GM21619 (cell line): ENCODE measurements around the gene TMEM128.
A peak's percentile ranks its signal among the peaks of the same experiment; 100 is the strongest.
"Not testable (repeated sequence)": the region's sequence is repeated elsewhere in the genome, so short reads cannot be mapped to it uniquely, and the experiment has no call there.

Experiments used
- ATAC-seq: cut with Tn5 transposase; IDR thresholded peaks from one replicate; pipeline ENCODE4 v1.9.1; 2021; ENCODE audit not compliant: unreplicated experiment

Gene TMEM128

GRCh38 chr4:4256799-4257198 is 8.8 kb upstream of the TMEM128 start:
- ATAC-seq: no peak

GRCh38 chr4:4254666-4255065 is 6.6 kb upstream of the TMEM128 start:
- ATAC-seq: no peak

DNA sequence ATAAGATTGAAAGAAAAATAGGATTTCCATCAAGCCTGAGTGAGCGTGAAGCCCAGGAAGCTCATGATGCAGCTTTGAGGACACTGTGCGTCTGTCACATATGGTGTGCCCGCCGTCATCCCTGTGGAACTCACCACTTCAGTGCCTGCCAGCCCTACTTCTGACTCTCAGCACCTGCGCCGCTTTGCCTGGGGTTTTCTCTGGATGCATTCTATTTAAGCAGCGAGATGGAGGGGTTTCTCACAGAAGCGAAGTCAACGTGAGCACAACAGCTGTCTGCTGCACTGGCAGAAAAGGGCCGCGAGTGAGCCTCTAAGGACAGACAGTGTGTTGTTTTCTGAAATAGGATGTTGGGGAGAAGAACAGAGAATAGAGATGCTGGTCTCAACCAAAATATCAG is 6.2 kb upstream of the TMEM128 start:
- ATAC-seq: no peak

- no peak for ATAC-seq
These were observed 1.8 kb upstream of the TMEM128 start for GRCh38 chr4:4249866-4250265.

DNA sequence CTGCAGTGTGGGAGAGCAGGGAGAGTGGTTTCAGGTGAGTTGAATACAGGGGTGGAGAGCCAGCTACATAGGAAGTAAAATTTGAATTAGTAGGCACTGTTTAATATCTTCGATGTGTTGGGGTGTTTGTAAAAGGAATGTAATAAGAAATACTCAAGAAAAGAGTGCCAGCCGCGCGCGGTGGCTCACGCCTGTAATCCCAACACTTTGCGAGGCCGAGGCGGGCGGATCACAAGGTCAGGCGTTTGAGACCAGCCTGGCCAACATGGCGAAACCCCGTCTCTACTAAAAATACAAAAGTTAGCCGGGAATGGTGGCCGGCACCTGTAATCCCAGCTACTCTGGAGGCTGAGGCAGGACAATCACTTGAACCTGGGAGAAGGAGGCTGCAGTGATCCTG is 1.3 kb upstream of the TMEM128 start:
- ATAC-seq: not testable (repeated sequence)

GRCh38 chr4:4248885-4249203 is 821 bp upstream of the TMEM128 start:
- no peak for ATAC-seq

- peak; percentile 5 for ATAC-seq
These were observed 361 bp downstream of the TMEM128 start for GRCh38 chr4:4247696-4248028.

DNA sequence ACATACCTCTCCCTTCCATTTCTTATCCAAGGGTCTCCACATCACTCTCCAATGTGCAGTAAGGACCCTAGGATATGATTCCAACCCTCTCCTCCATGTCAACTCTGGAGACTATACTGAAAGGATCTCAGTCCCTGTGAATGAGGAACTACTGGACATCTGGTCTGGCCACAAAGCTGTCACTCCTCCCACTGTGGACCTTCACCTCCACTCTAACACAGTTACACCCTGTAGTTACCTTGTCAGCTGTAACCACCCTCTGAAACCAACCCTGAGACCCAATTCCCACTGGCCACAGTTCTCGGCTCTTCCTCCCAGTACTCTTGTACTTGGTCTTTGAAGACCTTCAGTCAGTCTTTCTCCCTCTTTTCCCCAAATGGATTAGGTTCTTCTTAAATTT is 2.9 kb downstream of the TMEM128 start:
- no peak for ATAC-seq

DNA sequence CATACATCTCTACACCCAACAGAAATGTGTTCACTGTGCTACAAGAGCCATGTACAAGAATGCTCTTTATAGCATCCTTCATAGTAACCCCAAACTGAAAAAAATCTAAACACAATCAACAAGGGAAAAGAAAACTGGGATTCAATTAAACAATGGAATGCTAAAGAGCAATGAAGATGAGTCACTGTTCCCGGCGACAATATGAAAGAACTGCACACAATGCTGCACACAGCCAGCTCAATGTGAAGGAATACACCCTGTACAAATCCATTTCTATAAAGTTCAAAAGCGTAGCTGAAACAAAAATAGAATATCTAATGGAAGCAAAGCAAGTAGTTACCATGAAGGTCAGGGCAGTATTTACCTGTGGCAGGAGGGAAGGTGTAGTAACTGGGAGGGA is 8.5 kb downstream of the TMEM128 start:
- ATAC-seq: not testable (repeated sequence)

- ATAC-seq: no peak
These were observed 14.4 kb downstream of the TMEM128 start for GRCh38 chr4:4233610-4234009.

DNA sequence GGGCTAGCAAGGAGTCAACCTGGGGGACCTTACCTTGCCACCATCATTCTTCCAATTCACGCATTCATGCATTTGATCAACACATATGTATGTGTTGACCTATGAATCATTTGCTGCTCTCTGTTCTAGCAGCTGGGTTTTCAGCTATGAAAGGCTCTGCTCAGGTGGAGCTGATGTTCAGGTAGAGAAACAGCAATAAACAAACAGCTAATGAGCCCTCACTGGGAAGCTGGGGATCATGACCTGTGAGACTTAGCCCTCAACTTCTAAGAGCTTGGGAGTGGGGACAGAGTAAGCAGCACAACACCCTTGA is 19.7 kb downstream of the TMEM128 start:
- ATAC-seq: no peak

- ATAC-seq: no peak
These were observed 20.3 kb downstream of the TMEM128 start for GRCh38 chr4:4227510-4228355.

GRCh38 chr4:4226606-4227438 is 21.2 kb downstream of the TMEM128 start, which contains the start of gene OTOP1:
TSS of gene OTOP1 (minus strand) at chr4:4226929. CDS start at chr4:4226864, 65 bp downstream.
- no peak for ATAC-seq

DNA sequence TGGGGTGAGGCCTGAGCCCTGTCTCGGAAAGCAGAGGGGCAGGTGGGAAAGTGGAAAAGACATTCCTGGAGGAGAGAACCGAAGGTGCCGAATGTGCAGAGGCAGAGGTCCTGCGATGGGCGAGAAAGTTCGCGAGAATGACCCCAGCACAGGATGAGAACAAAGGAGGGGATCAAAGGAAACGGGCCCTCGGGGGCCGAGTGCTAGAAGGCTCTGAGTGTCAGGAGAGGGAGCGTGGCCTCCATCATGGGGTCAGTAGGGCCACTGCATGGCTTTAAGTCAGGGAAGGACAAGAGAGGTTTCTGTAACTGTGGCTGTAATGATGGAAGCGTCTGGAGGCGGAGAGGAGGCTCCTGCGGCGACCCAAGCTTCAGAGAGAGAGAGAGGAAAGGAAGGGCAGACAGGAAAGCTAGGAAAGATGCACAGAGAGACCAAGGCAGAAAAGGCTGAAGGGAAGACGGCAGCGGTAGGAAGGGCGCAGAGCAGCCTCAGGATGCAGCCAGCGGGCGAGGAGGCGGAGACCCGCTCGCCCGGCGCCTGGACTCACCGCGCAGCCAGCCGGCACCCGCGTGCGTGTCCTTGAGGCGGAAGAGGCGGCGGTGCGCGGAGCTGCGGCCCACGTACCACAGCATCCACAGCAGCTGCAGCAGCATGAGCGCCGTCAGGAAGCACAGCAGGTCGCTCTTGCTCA is 22.0 kb downstream of the TMEM128 start:
- ATAC-seq: no peak

DNA sequence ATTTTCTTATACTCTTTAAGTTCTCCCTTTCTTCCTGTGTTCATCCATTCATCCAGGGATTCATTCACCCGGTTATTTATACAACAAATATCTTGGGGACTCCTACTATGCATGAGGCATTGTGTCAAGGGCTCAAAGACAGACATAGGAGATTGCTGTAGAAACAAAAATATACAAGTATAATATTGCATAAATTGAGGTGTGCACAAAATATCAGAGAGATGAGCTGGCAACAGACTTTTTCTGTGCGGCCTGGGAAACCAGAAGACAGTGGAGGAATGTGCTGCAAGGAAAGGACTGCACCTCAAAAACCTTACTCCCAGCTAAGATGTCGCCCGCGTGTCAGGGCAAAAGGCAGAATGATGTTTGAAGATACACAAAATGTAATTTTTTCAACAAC is 30.9 kb downstream of the TMEM128 start:
- no peak for ATAC-seq

- ATAC-seq: no peak
These were observed 31.4 kb downstream of the TMEM128 start for GRCh38 chr4:4216648-4217047.

DNA sequence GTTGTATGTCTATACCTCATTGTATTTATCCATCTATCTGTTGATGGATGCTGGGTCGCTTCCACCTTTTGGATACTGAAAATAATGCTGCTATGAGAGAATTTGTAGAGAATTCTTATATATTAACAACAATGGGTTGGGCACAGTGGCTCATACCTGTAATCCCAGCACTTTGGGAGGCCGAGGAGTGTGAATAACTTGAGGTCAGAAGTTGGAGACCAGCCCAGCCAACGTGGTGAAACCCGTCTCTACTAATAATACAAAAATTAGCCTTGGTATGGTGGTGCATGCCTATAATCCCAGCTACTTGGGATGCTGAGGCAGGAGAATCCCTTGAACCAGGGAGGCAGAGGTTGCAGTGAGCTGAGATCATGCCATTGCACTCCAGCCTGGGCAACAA is 34.3 kb downstream of the TMEM128 start:
- ATAC-seq: not testable (repeated sequence)

GRCh38 chr4:4206204-4206603 is 41.8 kb downstream of the TMEM128 start:
- no peak for ATAC-seq

DNA sequence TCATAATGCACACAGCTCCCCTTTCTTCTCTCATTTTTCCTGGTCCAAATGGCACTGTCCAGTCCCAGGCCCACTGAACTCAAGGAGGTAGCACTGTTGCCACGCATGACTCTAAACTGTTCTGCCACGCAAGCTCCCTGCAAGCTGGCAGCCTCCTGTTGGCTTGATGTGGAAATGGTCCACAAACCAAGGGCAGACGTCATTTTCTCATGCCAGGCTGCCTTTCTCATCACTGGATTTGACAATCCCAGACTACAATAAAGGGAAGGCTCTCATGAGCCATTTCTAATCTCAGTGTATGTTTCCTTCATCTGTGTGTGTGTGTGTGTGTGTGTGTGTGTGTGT is 43.6 kb downstream of the TMEM128 start:
- no peak for ATAC-seq

GRCh38 chr4:4203688-4204400 is 44.2 kb downstream of the TMEM128 start:
- ATAC-seq: no peak

DNA sequence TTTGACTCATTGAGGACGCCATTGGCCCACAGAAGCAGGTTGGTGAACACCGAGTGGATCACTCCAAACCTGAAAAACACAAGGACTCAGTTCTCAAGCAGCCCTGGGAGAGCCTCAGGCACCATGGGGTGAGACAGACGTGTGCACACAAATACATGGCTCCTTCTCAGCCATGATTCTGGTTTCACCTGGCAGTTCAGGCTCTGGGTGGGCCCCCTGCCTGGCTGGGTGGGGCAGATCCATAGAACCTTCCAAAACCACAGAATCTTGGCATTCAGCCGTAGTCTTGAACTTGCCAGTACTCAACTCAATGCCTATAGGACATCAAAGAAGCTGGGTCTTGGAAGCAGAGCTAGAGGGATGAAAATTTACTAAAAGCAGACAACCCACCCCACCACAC is 45.5 kb downstream of the TMEM128 start:
- no peak for ATAC-seq
